Upper lobe of left lung (tissue), 6 donors: ENCODE data around the gene ASB18. TPM values are rescaled to one million over a fixed set of nuclear protein-coding genes. Genes with fewer than 3 reads are reported as not detected.

ENCODE experiments used
- ATAC-seq, 2 donors: fragments of 200-7000 bp; cut with Tn5 transposase; one replicate each; pipeline ENCODE4 v1.9.1; 2022; ENCODE audit warnings: mild to moderate bottlenecking in 2 of 2, moderate library complexity in 2 of 2; ENCODE audit not compliant: low FRiP score in 2 of 2
- DNase-seq, 2 donors: peaks; one replicate each; pipeline ENCODE4 v3.0.0-alpha.2; 2019 to 2020
- H3K27ac ChIP-seq, 4 donors: fragments of 200-600 bp; sonication (generic); one replicate each; pipeline ENCODE4 v1.5.1; 2016 to 2019
- H3K27me3 ChIP-seq, 4 donors: fragments of 200-600 bp; sonication (generic); one replicate each; pipeline ENCODE4 v1.5.1; 2017 to 2019
- H3K36me3 ChIP-seq, 4 donors: fragments of 200-600 bp; sonication (generic); one replicate each; pipeline ENCODE4 v1.5.1; 2016 to 2019
- H3K4me1 ChIP-seq, 4 donors: fragments of 200-600 bp; sonication (generic); one replicate each; pipeline ENCODE4 v1.5.1; 2018 to 2019
- H3K4me3 ChIP-seq, 4 donors: fragments of 200-600 bp; sonication (generic); one replicate each; pipeline ENCODE4 v1.5.1; 2017 to 2019; ENCODE audit warnings: mild to moderate bottlenecking in 2 of 4, moderate library complexity in 1 of 4
- H3K9me3 ChIP-seq, 4 donors: fragments of 200-600 bp; sonication (generic); one replicate each; pipeline ENCODE4 v1.5.1; 2018 to 2019
- EP300 ChIP-seq, 4 donors: sonication (generic); formaldehyde crosslinking; IDR thresholded peaks; one replicate each; pipeline ENCODE4 v1.5.1; 2017; ENCODE audit warnings: antibody characterized with exemption in 4 of 4, control low read depth in 2 of 4
- POLR2A ChIP-seq, 4 donors: fragments of 450-650 bp; IDR thresholded peaks; one replicate each; pipeline ENCODE4 v1.5.1; 2016 to 2017; ENCODE audit warnings: antibody characterized with exemption in 4 of 4, mild to moderate bottlenecking in 2 of 4
- POLR2AphosphoS5 ChIP-seq, 2 donors: sonication (generic); formaldehyde crosslinking; IDR thresholded peaks; one replicate each; pipeline ENCODE4 v1.5.1; 2017; ENCODE audit warnings: antibody characterized with exemption in 2 of 2
- WGBS, 2 donors: methylation state at CpG; one replicate each; pipeline ENCODE4 v1.1.5; 2017 to 2018; 5-methylcytosine and 5-hydroxymethylcytosine counted together
- total RNA-seq, 6 donors: library from RNA; depleted of rRNA in 4 of 6; stranded (reverse); fragments of >200 nt in 4 of 6; gene quantifications; one replicate each; pipeline versions ENCODE4 v1.1.0 to v1.2.1, GENCODE V29; 2016 to 2021
- TF ChIP-seq, protein P1 (sequence below), 6 experiments: fragments of 450-650 bp in 4 of 6; fragments of 200-600 bp in 2 of 6; sonication (generic) in 2 of 6; IDR thresholded peaks; one replicate each; pipeline ENCODE4 v1.5.1; 2016 to 2019; ENCODE audit warnings: antibody characterized with exemption in 6 of 6
- donor health status: DM: no; HTN: no; CAD: no; lungs with moderate emphysema.
- donor health status: DM: no; HTN: yes; CAD: no; lungs with severe emphysema.

ASB18 gene
- total RNA-seq, 6 donors from 2014 or later: not detected

DNA sequence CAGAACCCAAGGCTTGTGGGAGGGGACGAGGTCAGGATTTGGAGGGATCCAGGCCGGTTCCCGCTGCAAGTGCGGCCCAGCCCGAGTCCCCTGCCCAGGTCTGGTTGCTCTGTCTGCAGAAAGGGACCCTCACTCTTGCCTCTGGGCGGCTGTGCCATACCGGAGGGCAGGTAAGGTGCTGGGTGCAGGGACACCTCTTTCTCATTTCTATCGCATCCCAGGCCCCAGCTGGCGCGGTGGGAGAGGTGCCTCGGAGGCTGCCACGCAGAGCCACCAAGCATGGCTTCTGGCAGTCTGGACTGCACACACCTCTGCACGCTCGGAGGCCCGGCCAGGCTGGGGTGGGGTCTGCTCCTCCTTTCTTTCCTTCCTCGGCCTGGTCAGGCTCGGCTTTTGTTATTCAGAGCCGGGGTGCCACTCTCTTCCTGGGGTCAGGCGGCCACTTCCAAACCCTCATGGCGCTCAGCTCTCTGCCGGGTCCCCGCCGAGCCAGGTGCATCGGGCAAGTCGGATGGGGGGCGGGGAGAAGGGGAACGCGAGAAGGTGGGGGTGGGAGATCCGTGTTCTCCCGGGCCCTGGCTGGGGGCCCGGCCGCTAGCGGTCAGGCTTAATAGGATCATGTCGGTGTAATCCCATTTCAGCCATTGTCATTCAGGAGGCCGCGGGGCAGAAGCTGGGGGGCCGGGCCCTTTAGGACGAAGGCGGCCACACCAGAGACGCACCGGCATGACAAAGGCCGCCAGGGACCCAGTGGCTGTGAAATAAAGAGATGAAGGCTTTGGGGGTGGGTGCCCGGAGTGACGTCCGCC lies 105.0 kb downstream of the ASB18 start:
- ATAC-seq: no peak
- H3K9me3 ChIP-seq: no peaks in the 10 kb centered on the region
- peaks cover 8 to 20% (median 12%) of the 10 kb centered on the region in 4 donors for H3K4me1 ChIP-seq
- peaks cover 2 to 36% (median 20%) of the 10 kb centered on the region in 4 donors for H3K27me3 ChIP-seq
- DNase-seq: no peak
- no peak for TF ChIP-seq POLR2A (IDR thresholded peaks at IDR 0.05)
- TF ChIP-seq POLR2AphosphoS5 (IDR thresholded peaks at IDR 0.05): no peak
- TF ChIP-seq, protein P1, sequence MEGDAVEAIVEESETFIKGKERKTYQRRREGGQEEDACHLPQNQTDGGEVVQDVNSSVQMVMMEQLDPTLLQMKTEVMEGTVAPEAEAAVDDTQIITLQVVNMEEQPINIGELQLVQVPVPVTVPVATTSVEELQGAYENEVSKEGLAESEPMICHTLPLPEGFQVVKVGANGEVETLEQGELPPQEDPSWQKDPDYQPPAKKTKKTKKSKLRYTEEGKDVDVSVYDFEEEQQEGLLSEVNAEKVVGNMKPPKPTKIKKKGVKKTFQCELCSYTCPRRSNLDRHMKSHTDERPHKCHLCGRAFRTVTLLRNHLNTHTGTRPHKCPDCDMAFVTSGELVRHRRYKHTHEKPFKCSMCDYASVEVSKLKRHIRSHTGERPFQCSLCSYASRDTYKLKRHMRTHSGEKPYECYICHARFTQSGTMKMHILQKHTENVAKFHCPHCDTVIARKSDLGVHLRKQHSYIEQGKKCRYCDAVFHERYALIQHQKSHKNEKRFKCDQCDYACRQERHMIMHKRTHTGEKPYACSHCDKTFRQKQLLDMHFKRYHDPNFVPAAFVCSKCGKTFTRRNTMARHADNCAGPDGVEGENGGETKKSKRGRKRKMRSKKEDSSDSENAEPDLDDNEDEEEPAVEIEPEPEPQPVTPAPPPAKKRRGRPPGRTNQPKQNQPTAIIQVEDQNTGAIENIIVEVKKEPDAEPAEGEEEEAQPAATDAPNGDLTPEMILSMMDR (IDR thresholded peaks at IDR 0.05): no peak
- no peak for TF ChIP-seq EP300 (IDR thresholded peaks at IDR 0.05)
- H3K4me3 ChIP-seq: no peak overlapping the region
- no peak overlapping the region for H3K27ac ChIP-seq
- 32 to 42% methylated on average over 14 to 38 of the region's 45 CpGs for WGBS, 2 donors
- no peaks in the 10 kb centered on the region for H3K36me3 ChIP-seq

DNA sequence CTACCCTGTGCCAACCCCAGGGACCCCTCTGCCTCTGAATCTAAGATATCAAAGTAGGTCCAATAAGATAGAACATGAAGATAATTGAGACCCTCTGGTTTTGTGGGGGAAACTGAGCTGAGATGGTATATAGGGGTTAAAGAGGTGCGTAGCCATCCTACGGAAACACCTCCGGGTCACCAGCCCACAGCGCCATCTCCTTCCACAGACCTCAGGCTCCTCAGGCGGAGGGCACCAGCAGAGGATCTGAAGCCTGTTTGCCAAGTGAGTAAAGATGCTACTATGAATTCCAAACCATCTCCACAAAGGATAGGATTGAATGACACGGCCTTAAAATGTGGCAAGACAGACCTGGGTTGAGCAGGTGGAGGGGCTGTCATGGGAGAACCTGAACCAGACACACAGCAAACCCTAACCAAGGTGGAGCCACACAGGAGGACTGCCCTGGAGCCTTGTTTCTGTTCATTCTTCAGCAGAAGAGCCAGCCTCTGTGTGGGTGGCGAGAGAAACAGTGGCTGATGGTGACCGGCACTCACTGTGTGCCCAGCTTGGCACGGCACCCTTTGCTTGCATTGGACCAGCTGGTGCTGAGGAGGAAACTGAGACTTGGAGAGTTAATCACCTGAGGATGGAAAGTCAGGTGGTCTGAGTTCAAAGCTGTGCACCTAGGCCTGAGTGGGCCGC lies 106.2 kb downstream of the ASB18 start:
- ATAC-seq (no peak), DNase-seq (no peak)
- 87 to 90% methylated on average over 6 to 10 of the region's 10 CpGs for WGBS, 2 donors
- Histone ChIP-seq H3K4me3 (no peak overlapping the region), H3K27me3 (peaks cover 0 to 24% (median 10%) of the 10 kb centered on the region in 4 donors), H3K4me1 (peaks cover 0 to 8% (median 2%) of the 10 kb centered on the region in 4 donors), H3K9me3 (peaks cover 0 to 5% (median 2%) of the 10 kb centered on the region in 4 donors), H3K36me3 (no peaks in the 10 kb centered on the region), H3K27ac (no peak overlapping the region)
- TF ChIP-seq POLR2A (IDR thresholded peaks at IDR 0.05): no peak
- no peak for TF ChIP-seq POLR2AphosphoS5 (IDR thresholded peaks at IDR 0.05)
- TF ChIP-seq, protein P1 (IDR thresholded peaks at IDR 0.05): no peak
- no peak for TF ChIP-seq EP300 (IDR thresholded peaks at IDR 0.05)

DNA sequence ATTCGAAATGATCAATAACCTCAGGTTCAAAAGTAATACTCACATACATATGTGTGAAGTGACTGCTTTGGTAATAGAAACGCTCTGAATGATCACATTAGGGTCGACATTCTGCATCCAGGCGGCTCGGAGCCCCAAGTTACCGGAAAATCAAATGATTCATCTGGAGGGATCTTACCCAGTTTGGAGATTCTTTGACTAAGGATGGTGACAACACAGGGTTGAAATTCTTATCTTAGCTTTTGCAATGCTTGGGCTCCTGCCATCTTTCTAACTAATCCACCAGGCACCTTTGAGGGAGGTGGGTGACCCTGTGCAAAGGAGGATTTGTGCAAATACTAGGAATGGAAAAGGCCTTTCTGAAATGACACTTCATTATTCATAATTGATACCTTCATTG lies 106.8 kb downstream of the ASB18 start:
- H3K9me3 ChIP-seq: peaks cover 0 to 9% (median 7%) of the 10 kb centered on the region in 4 donors
- H3K4me3 ChIP-seq: no peak overlapping the region
- H3K27ac ChIP-seq: no peak overlapping the region
- no peak for ATAC-seq
- no peak for TF ChIP-seq POLR2AphosphoS5 (IDR thresholded peaks at IDR 0.05)
- TF ChIP-seq, protein P1 (IDR thresholded peaks at IDR 0.05): no peak
- no peak for TF ChIP-seq EP300 (IDR thresholded peaks at IDR 0.05)
- TF ChIP-seq POLR2A (IDR thresholded peaks at IDR 0.05): no peak
- 88 to 91% methylated on average over 6 of the region's 6 CpGs for WGBS, 2 donors
- H3K4me1 ChIP-seq: peaks cover 0 to 7% (median 2%) of the 10 kb centered on the region in 4 donors
- DNase-seq: no peak
- H3K36me3 ChIP-seq: no peaks in the 10 kb centered on the region
- peaks cover 0 to 20% (median 10%) of the 10 kb centered on the region in 4 donors for H3K27me3 ChIP-seq

DNA sequence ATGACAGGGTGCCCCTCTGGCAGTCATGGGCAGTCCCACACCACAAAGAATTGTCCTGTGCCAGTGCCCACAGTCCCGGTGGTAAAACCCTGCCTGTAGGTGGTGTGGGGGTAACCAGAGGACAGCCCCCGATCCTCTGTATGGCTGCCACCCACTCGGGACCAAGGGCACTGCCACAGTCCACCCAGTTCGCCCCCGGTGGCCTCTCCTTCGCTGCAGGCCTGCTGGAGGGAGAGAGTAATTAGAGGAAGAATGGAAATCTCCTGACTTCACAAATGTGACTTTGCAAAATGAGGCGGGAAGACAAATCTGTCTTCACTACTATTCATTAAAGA lies 107.4 kb downstream of the ASB18 start:
- TF ChIP-seq EP300 (IDR thresholded peaks at IDR 0.05): no peak
- no peak for TF ChIP-seq POLR2A (IDR thresholded peaks at IDR 0.05)
- TF ChIP-seq, protein P1 (IDR thresholded peaks at IDR 0.05): no peak
- TF ChIP-seq POLR2AphosphoS5 (IDR thresholded peaks at IDR 0.05): no peak
- Histone ChIP-seq H3K36me3 (no peaks in the 10 kb centered on the region), H3K9me3 (peaks cover 0 to 14% (median 9%) of the 10 kb centered on the region in 4 donors), H3K27ac (no peak overlapping the region), H3K4me1 (peaks cover 0 to 7% (median 2%) of the 10 kb centered on the region in 4 donors), H3K4me3 (no peak overlapping the region), H3K27me3 (peaks cover 0 to 15% (median 7%) of the 10 kb centered on the region in 4 donors)
- WGBS, 2 donors: 85 to 88% methylated on average over 6 to 7 of the region's 7 CpGs
- DNase-seq (no peak), ATAC-seq (no peak)
